Renal cortical epithelial cell (primary cell): Measurements from ENCODE around the gene SLC36A4. TPM values are rescaled to one million over a fixed set of nuclear protein-coding genes. Genes with fewer than 3 reads are reported as not detected.
"Not testable (repeated sequence)": the region's sequence is repeated elsewhere in the genome, so short reads cannot be mapped to it uniquely, and the experiment has no call there.

ENCODE experiments used
- DNase-seq: peaks from one replicate; pipeline ENCODE4 v3.0.0-alpha.2; 2011; ENCODE audit warnings: low read depth
- total RNA-seq: library from RNA; depleted of rRNA; stranded (reverse); fragments of >200 nt; gene quantifications from 2 replicates; pipeline ENCODE4 v1.2.3, GENCODE V29; 2014

SLC36A4 gene
- 11.1 and 13.2 TPM in 2 replicates for total RNA-seq

- peak; percentile 86 for DNase-seq
These were observed at the start of gene SLC36A4 for GRCh38 chr11:93197380-93198214. TSS of gene SLC36A4 (minus strand) at chr11:93197991. CDS start at chr11:93197832, 159 bp downstream.

DNA sequence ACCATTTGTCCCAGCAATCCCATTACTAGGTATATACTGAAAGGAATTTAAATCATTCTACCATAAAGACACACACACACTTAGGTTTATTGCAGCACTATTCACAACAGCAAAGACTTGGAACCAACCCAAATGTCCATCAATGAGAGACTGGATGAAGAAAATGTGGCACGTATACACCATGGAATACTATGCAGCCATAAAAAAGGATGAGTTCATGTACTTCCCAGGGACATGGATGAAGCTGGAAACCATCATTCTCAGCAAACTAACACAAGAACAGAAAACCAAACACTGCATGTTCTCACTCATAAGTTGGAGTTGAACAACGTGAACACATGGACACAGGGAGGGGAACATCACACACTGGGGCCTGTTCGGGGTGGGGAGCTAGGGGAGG lies 49.0 kb upstream of the SLC36A4 start:
- not testable (repeated sequence) for DNase-seq

- no peak for DNase-seq
These were observed 46.2 kb upstream of the SLC36A4 start for GRCh38 chr11:93244018-93244417.

- no peak for DNase-seq
These were observed 42.2 kb upstream of the SLC36A4 start for GRCh38 chr11:93239966-93240365.

GRCh38 chr11:93238956-93239355 lies 41.2 kb upstream of the SLC36A4 start:
- no peak for DNase-seq

GRCh38 chr11:93236741-93237675 lies 39.2 kb upstream of the SLC36A4 start:
- peak; percentile 51 for DNase-seq

DNA sequence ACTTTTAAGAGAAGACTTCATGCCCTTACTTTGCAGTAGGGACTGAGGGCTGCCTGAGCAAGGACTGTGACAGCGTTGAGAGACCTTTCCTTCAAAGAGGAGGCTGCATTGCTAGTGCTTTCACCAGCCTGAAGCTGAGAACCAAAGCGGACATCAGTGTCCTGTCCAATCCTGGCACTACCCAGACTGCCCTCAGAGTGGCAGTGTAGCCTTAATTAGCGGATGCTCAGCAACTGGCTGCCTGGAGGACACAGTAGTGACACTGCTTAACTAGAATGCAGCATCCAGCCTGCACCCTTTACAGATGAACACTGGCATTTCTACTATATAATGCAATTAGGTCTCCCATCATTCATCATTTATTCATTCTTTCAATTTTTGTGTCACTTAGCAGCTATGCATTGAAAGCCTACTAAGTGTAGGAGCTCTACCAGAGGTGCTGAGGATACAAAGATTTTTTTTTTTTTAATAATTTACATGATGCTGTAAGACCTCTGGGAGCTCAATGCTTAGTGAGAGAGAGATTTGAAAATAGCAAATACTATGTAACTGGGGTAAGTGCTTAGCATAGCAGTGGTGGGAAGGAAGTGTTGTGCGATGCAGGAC lies 36.9 kb upstream of the SLC36A4 start:
- peak; percentile 71 for DNase-seq

DNA sequence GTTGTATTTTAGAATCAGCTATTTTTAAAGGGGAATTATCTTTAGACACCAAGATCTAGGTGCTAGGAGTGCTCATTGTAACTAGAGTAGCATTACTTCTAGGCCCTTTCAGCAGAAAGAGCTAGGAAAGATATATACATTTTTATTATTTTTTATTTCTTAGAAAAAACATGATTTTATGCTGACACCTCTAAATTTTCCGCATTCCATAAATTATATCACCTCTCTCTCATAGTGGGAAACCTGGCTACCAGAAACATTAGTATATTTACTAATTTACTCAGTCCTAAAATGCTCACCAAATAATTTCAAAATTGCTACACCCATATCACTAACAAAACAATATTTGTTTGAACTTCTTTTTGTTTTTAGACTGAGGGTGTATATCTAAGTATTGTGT lies 32.1 kb upstream of the SLC36A4 start:
- DNase-seq = no peak

GRCh38 chr11:93225662-93226061 lies 27.9 kb upstream of the SLC36A4 start:
- DNase-seq = peak; percentile 33

- no peak for DNase-seq
These were observed 23.7 kb upstream of the SLC36A4 start for GRCh38 chr11:93221539-93221938.

- no peak for DNase-seq
These were observed 22.3 kb upstream of the SLC36A4 start for GRCh38 chr11:93220078-93220477.

DNA sequence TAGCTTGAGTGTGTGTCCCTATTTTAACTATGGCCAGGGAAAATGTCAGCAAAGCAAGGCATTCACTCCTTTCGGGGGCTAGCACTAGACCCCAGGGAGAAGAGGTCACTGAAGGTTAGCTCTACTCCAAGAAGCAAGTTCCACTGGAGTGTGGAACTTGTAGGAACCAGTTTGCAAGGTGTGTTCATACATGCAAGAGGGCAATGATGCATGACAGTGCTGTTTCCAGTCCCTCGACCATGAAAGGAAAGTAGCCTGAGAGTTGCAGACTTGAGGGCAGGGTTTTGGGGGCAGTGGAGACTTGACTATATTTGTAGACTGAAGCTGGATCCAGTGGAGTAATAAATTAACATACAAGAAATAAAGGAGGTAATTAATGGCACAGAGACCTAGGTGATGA lies 21.6 kb upstream of the SLC36A4 start:
- DNase-seq = peak; percentile 71

DNA sequence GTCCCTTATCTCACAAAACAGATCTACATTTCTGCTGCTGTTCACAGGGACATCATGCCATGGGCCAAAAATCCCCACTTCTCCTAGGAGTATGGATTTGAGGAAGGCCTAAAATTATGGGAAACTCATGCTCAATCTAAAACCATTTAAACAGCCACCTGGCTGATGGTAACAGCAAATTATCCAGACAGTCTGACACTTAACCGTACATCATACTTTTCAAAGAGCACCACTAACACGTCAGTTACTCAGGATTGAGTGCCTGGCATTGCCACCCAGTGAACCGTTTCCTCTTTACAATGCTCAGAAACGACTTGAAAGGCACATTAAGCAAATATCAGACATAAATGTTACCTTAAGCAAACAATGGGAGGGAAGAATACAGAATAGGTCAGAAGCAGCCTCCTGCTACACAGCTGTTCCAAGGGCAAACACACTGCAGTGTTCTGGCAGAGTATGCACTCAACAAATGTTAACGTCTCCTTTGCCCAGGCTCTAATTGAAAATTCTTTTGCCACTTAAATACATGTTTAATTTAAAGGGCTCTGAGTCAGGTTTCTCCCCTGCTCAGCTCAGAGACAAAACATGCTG lies 18.8 kb upstream of the SLC36A4 start:
- peak; percentile 39 for DNase-seq

DNA sequence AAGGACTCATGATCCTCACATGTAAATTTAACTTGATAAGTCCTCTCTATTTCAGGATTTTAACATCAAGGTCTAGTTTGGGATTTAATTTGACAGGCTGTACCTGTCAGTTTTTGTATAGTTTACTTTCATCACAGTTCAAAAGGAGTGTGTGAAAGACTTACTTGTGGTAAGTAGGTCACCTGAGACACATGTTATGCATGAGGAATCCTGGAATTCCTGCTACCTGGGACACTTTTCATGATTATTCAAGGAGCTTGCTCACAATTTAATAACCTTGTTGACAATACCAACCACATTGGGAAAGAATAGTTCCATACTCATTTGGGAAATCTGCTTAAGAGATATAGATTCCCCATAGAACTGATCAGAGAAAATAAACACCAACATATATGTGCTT lies 15.8 kb upstream of the SLC36A4 start:
- DNase-seq = peak; percentile 62

GRCh38 chr11:93212094-93212493 lies 14.3 kb upstream of the SLC36A4 start:
- no peak for DNase-seq

- no peak for DNase-seq
These were observed 11.7 kb upstream of the SLC36A4 start for GRCh38 chr11:93209466-93209865.

DNA sequence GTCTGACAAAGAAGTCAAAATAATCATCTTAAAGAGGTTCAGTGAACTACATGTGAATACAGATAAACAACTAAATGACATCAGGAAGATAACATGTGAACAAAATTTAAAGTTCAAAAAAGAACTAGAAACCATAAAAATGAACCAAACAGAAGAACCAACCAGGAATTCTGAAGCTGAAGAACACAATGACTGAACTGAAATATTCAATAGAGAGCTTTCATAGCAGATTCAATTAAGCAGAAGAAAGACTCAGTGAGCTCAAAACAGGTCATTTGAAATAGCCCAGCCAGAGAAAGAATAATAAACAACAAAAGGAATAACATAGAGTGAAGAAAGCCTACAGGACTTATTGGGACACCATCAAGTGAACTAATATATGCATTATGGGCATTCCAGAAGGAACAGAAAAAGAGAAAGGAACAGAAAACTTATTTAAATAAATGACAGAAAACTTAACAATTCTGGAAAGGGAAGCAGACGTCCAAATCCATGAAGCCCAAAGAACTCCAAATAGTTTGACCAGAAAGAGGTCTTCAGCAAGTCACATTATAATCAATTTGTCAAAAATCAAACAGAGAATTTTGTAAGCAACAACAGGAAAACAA lies 11.0 kb upstream of the SLC36A4 start:
- DNase-seq = no peak

DNA sequence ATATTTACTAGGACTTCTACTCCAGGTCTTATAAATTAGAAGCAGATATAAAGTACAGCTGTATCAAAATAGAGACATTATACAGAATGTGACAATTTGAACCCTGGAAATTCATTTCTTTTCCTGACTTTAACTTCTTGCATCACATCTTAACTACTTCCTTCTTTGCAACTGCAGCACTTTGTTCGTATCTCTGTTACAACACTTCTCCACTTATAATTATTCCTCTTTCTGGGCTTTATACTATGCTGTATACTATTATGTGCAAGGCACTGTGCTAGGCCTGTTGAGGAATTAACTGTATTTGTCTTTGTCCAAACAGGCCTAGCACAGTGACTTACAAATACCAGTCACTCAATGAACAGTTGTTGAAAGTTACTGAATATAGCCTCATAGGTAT lies 1.8 kb upstream of the SLC36A4 start:
- no peak for DNase-seq

DNA sequence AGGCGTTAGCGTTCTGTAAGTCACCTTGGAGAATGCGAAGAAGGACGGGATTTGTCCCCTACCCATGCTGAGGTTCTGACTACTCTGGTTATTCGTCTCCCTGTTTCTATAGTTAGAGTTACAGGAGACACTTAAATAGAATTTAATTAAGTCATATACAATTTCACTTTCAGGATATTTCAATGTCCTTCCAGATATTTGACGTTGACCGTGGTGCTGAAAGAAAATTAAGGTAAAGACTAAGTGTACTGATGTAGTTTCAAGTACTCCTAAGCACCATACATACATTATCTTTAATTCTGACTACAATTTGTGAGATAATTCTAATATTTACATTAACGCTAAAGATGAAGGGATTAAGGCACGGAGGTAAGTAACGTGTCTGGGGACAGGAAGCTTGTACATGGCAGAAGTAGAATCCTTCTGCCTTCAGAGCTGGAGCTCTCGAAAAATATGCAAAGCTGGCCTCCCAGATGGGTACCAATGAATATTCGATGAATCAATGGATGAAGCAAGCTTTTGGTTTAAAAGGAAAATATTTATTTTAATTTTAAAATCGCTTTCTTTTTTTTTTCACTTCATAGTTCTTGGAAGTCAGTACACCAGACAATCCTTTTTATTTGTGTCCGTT lies 539 bp upstream of the SLC36A4 start:
- peak; percentile 41 for DNase-seq

- DNase-seq = peak; percentile 49
These were observed 893 bp downstream of the SLC36A4 start for GRCh38 chr11:93196816-93197379.
